ENCODE data around the gene FAM107B.
A peak's percentile ranks its signal among the peaks of the same experiment; 100 is the strongest.
"Not testable (repeated sequence)": the region's sequence is repeated elsewhere in the genome, so short reads cannot be mapped to it uniquely, and the experiment has no call there.

FAM107B gene

DNA sequence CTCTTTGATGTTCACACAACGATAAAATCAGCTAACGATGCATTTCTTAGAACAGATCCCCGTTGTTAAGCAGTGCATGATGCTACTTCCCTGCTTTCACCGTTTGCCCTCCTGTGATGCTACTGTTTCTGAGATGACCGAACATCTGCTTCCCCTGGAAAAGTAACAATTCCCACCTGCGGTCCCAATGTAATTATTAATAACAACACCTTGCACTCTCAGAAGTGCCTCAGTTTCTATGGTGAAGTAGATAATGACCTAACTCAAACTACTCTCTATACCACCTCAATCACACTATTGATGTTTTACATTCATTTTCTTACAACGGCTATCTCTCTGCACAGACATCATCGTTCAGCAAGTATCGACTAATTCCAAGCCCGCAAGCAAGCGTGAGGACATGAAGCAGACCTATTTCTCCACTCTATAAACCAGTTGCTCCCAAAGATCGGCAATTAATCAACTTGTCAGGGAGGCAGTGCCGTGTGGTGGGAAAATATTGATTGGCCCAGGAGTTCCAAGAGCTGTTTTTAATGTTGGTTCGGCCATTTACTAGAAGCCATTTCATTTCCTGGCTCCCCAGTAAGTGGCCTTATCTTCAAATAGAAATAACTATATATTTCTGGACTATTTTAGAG lies 42.7 kb downstream of the FAM107B start:
- DNase-seq, result no peak

DNA sequence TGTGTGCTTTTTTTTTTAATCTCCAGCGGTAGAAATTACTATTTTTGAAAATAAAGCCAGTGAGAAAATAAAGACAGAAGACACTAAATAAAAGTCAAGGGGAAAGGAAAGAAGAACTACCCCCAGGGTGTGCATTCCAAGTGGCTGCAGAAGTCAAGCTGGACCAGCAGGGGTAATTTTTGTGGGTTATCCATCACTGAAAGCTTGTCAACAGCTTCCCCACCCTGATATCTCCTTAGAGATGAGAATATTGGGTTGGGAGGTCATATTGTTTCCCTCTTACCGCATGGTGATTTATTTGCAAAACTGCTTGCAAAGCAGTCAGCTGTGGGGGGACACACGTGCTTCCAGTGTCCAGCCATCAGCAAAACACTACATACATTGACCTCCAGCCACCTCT lies 46.4 kb downstream of the FAM107B start:
- no peak for DNase-seq

DNA sequence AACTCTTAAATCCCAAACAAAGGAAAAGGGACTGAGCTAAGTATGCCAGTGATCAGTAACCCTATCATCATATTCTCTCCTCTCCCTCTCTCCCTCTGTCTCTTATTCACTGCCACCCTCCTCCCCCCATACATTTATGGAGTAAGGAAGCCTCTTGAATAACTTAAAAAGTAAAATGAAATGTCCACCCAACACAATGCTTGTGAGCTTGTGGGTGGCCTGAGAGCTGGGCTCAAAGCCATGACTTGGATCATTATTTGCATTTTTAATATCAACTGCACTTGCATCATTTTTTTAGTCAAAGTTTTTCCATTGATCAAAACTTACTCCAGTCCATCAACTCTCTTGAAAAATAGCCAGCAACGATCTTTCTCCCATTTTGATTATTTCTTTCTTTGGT lies 46.8 kb downstream of the FAM107B start:
- DNase-seq, result no peak

DNA sequence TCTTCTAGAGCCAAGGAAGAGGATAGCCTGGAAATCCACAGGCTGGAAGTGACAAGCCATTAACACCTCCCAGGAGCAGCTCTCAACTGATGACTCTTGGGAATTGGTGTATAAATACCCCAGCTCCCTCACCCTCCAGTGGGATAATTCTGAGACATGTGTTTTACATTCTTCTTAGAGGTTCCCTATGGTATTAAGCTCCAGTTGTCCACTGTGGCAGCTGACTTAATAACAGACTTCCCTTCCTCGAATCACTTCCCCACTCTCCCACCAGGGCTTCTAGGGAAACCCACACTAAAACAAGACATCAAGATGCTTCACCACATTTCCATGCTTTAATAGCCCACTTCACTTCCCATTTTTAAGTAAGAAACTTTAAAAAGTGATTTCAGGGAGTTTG lies 47.2 kb downstream of the FAM107B start:
- no peak for DNase-seq

DNA sequence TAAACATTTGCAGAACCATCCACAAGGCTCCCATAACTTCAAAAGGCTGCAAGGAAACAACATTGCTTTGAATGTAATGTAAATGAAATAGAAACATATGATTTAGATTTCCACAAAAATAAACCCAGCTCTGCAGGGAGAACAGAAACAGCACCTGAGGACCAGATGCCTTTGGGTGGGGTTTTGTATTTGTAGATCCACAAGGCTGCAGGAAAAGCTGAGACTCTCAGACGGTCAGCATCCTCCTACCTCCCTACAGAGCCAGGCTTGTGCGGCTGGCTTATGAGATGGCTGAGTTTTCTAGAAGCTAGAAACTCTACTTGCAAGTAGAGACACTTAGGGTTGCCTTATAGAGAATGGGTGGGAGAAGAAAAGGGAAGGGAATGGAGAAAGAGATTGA lies 49.8 kb downstream of the FAM107B start:
- DNase-seq, result peak; percentile 10

DNA sequence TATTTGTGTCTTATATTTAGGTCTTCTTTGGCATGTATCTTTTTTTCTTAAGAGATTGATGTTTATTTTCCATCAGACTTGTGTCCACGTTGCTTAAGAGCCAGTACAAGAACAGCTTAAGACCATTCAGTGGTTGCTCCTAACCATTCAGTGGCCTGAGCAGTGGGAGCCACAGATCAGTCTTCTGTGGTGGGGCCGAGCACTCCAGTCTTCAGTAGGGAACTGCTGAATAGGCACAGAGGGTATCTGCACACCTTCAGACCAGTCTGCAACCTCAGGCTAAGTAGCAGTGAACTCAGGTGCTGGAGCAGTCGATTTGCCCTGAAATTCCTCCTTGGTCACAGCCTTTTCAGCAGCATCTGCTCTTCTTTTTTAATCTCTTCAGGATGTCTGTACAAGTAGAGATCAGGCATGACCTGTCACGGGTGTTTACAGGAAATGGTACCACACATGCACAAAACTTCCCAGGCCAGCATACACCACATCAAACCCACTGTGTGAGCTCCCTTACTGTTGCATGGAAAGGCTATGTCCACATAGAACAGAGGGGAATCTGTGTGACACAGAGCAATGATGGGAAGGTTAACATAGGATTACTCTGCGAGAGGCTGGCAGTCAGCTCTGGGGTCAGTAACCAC lies 51.5 kb downstream of the FAM107B start:
- DNase-seq, result no peak

DNA sequence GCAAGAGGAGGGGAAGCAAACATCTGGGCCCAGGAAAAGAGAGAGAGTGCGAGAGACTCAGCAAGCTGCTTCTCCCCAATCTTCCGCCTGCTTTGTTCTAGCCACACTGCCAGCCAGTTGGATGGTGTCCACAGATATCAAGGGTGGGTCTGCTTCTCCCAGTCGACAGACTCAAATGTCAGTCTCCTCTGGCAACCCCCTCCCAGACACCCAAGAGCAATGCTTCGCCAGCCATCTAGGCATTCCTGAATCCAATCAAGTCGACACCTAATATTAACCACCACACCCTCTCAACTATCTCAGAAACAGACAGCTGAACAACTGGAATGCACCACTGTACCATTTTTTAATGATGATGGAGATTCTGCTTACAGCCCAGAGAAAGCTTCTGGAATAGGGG lies 57.1 kb downstream of the FAM107B start:
- DNase-seq, result no peak

DNA sequence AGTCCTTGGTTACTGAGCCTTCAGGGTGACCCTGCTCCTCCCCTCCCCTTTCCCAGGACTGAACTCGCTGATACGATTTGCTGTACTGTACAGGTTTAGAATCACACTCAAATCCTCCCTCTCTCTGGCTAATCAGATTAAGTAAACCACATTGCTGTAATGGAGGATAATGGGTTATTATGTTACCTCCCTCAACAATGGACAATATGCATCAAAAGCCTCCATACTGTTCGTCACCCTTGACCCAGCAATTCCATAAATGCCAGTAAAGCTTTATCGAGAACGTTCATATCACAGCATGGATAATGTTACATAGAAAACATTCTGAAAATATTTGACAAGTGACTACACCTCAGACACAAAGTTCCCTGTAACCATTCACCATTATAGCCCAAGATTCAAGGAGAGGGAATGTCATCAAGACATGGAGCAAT lies 61.7 kb downstream of the FAM107B start:
- DNase-seq, result peak; percentile 22

DNA sequence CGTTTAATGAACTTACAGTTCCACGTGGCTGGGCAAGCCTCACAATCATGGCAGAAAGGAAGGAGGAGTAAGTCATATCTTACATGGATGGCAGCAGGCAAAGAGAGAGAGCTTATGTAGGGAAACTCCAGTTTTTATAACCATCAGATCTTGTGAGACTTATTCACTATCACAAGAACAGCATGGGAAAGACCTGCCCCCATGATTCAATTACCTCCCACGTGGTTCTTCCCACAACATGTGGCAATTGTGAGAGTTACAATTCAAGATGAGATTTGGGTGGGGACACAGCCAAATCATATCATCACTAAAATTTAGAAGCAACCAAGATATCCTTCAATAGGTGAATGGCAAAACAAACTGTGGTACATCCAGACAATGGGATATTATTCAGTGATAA lies 65.4 kb downstream of the FAM107B start:
- not testable (repeated sequence) for DNase-seq

DNA sequence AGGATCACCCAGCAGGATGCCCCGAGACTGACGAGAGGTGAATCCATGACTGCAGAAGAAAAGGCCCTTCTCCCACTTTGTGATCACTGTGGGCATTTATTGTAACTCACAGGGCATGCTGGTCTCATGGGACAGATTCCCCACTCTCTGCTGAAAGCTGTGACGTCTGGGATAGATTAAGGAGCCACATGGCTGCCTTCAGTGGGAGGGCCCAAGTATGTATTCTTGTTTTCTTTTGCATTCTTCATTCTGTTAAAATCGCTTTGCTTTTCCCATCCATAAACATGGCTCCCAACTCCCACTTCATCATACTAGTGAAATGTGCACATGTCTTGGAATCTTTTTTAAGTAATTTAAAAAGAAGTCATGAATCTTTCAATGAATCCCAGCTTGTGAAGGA lies 67.2 kb downstream of the FAM107B start:
- peak; percentile 48 for DNase-seq

DNA sequence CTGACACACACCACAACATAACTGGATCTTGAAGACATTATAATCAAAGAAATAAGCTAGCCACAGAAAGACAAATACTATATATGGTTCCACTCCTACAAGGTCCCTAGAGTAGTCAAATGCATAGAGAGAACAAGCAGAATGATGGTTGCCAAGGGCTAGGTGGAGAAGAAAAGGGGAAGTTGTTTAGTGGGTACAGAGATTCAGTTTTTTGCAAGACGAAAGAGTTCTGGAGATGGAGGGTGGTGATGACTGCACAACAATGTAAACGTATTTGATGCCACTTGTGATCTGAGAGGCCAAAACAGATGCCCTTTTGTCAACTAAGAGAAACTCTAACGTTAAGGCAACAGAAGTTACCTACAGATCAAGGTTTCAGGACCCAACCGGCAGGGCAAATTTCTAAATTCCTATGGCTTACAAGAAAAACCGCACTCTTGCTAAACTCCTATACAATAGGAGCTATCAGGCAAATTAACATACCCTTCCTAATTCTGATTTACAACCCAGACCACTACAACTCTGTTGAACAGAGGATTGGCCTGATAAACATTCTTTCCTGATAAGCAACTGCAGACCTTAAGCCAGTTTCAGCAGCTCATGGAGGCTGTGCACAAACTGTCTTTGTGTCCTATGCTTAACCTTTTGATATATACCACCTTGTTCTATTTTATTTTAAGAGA lies 69.0 kb downstream of the FAM107B start:
- no peak for DNase-seq

DNA sequence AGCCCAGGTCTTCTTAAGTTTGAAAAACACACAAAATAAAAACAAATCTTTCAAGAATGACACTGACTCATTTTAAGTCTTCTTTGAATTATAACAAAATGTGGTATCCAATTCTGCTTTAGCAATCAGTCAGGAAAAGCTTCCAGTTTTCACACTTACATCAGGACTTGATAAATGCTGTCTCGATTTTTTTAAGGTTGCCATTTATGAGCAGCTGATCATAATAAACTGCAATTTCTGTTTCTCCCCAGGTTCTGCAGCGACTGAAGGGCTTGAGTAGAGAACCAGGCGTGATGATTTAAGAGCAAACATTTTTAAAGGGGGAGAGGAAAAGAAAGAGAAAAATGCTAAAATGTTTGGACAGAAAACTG lies 71.1 kb downstream of the FAM107B start:
- DNase-seq, result no peak

DNA sequence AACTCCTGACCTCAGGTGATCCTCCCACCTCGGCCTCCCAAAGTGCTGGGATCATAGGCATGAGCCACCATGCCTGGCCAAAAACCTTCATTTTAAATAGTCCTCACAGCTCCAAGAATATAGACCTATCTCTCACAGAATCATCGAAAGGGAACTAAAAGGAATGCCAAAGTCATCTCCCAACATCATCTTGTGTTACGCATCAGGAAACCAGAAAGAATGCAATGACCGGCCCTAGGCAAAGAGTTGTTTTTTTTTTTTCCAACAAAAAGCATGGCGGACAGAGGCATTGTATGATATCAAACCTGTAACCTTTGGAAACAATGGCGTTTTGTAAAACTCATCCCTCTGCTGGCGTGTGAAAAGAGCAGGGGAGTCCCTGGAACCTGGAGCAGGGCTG lies 73.2 kb downstream of the FAM107B start:
- no peak for DNase-seq

DNA sequence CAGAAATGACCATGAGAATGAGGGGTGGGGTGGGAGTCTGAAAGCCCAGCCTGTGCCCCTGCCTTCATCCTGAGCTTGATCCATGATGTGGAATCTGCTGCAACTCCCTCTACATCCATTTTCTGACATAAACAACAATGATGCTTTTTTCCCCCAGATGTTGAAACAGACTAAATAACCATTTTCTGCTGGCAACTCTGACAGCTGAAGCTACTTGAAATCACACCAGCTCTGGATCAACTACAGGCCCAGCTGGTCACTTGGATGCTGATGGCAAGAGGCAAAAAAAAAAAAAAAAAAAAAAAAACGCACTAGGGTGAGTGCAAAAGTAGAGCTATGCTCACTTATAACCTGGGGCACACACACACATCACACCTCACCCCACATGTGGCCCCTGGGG lies 74.2 kb downstream of the FAM107B start:
- DNase-seq, result no peak

DNA sequence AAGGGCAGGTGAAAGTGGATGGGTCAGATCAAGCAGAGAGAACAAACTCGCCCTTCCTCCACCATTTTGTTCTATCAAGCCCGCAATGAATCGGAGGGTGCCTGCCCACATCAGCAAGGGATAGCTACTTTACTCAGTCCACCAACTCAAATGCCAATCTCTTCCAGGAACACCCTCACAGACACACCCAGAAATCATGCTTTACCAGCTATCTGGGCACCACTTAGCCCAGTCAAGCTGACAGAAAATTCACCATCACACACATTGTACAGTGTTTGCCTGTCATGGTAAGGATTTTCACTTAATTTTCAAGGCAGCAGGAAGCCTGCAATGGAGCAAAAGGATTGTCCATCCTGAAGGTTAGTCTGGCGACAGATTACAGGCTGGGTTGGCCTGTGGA lies 75.2 kb downstream of the FAM107B start:
- DNase-seq, result no peak

DNA sequence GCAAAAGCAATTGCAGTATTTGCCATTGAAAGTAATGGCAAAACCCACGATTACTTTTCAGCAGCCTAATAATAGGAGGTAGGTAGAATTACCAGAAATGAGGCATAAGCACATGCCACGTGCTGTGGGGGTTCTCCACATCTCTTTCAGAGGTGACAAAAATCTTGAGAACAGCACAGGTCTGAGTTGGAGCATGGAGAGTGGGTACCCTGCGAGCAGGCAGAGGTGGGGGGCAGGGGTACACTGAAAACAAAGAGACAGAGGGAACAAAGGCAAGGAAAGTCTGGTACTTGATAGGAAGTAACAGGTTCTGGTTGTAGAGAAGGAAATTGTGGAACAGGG lies 75.9 kb downstream of the FAM107B start:
- DNase-seq, result no peak

DNA sequence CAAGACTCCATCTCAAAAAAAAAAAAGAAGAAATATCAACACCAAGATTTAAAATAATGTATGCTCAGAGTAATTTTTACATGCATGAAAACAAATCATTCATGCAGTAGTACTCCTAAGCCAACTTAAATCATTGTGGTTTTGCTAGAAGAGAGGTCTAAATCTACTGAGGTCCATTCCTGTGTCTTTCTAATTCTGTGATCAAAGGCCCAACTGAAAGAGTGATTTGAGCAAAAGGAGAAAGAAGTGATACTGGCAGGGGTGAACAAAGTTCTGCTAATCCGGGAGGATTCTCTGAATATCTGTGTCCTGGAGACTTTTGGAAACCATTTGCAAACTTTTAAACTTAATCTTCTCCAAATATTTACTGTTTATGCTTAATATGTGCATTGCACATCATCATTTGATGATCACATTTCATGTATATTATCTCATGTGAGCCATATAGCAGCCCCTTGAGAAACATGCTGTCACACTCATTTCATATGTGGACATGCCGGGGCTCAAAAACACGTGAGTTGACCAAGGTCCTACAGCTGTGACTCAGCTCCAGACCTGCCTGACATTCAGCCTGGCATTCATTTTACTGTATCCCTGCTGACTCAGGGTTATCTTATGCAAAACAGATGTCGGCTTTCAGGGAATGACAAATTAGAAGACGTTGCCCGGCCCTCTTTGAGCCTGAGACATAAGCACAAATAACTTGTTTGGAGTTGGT lies 76.4 kb downstream of the FAM107B start:
- peak; percentile 12 for DNase-seq

DNA sequence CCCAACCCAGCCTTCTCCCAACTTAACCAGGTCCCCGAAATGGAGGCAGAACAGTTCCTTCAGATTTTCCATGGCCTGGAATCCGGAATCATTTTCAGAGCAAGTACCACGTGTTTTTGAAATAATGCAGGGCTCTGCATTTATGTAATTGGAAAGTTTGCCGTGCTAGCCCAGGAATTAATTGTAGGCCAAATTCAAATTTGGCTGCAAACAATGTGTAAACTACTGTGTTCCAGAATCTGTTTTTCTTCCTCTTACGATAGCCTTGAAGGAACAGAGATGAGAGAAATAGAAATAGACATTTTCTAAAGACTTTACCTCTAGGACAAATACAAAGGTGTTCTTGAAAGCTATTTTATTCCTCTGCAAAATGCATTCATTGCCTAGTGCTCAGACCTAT lies 77.4 kb downstream of the FAM107B start:
- DNase-seq, result no peak

DNA sequence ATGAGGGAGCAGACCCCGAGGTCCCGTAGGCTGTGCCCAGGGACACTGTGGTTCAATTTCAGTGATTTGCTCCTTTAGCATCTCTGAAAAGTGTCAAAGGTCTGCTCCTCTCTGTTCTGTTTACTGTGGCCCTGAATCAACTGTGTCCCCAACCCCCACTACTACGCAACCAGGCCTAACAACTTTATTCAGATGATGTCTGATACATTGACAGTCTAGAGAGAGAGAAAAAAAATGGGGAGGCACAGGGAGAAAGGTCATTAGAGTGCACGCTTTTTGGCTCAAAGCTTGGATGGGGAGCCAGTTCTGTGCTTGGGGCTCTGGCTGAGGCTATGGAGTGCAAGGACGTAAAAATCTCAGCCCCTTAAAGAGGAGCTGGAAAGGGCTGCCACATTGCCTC lies 77.9 kb downstream of the FAM107B start:
- no peak for DNase-seq

DNA sequence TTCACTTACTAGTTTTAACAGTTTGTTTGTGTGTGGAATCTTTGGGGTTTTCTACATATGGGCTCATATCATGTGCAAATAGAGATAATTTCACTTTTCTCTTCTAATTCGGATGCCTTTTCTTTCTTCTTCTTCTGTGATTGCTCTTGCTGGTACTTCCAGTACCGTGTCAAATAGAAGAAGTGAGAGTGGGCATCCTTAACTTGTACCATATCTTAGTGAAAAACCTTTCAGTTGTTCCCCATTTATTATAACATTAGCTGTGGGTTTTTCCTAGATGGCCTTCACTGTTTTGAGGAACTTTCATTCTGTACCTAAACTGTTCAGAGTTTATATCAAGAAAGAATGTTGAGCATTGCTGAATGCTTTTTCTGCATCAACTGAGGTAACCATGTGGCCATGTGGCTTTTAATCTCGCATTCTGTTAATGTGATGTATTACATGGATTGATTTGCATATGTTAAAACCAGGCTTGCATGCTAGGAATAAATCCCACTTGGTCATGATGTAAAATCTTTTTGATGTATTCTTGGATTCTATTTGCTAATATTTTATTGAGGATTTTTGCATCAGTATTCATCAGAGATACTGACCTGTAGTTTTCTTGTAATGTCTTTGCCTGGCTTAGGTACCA lies 78.7 kb downstream of the FAM107B start:
- DNase-seq, result no peak

DNA sequence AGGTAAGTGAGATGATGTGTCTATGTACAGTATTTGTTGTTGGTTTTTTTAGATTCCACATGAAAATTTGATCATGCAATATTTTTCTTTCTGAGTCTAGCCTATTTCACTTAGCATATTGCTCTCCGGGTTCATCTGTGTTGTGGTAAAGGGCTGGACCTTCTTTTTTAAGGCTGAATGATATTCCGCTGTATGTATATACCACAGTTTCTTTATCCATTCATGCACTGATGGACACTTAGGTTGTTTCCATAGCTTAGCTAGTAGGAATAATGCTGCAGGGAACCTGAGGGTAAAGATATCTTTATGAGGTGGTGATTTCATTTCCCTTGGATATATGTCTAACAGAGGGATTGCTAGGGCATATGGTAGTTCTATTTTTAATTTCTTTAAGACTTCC lies 80.8 kb downstream of the FAM107B start:
- DNase-seq, result no peak

DNA sequence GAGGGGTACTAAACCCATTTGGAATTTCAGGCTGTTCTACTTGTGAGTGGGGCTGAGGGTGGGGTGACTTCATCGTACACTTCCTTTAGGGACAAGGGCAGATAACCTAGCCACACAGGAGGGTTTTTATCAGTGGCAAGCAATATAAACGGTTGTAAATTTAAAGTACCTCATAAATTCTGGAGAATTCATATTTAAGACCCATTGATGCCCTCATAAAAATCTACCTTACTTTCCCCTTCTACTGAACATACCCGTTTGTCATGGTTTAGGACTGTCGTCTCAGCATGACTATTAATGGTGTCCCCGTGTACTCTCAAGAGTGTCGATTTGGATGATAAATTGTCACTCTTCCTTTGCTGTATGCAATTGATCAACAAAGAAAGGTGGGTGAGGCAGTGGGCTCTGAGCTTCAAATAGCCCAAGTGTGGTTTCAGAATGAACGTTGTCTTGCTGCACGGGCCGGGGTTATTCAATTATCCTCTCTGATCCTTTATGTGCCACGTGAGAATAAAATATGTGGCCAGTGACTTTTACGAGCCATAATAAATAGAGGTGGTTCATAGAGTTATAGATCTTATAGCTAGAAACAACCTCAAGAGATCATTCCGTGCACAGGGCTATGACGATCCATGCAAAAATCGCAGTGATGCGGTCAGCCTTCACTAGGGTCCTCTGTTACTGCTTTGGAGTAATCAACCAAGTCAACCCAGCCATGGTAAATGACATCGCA lies 82.2 kb downstream of the FAM107B start:
- DNase-seq, result no peak

DNA sequence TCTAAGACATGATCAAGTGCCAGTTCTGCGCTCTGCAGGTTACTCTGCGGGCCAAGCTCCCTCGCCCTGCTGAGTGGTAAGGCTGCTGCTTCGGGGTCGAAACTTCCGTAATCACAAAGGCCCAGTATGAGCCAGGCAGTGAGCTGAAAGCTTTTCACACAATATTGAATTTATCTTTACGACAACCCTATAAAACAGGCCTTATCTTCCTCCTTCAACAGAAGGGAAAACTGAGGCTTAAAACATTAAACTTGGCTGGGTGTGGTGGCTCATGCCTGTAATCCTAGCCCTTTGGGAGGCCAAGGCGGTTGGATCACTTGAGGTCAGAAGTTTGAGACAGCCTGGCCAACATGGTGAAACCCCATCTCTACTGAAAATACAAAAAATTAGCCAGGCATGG lies 83.3 kb downstream of the FAM107B start:
- DNase-seq, result no peak

Data from eye (tissue), 1 donor.